ENCODE measurements around the gene SNTN.

The SNTN gene

DNA sequence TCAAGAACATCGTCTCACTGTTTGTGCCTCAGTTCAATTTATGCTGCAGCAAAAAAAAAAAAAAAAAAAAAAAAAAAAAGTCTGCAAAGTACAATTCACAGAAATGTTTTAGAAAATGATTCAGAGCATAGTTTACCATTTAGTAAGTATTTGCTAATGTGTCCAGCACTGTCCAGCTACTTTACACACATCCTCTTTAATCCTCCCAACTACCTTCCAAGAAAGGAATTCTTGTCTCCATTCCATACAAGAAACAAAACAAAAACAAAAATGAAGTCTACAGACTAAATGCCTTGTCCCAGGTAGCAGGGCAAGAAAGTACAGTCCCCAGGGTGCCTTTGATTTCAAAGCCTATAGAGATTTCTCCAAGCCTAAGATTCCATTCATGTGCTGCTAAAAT, 38.9 kb upstream of the SNTN start:
- TF ChIP-seq TAF1 (IDR thresholded peaks at IDR 0.05; ENCODE audit: low read depth) = no peak
- TF ChIP-seq, protein P1, sequence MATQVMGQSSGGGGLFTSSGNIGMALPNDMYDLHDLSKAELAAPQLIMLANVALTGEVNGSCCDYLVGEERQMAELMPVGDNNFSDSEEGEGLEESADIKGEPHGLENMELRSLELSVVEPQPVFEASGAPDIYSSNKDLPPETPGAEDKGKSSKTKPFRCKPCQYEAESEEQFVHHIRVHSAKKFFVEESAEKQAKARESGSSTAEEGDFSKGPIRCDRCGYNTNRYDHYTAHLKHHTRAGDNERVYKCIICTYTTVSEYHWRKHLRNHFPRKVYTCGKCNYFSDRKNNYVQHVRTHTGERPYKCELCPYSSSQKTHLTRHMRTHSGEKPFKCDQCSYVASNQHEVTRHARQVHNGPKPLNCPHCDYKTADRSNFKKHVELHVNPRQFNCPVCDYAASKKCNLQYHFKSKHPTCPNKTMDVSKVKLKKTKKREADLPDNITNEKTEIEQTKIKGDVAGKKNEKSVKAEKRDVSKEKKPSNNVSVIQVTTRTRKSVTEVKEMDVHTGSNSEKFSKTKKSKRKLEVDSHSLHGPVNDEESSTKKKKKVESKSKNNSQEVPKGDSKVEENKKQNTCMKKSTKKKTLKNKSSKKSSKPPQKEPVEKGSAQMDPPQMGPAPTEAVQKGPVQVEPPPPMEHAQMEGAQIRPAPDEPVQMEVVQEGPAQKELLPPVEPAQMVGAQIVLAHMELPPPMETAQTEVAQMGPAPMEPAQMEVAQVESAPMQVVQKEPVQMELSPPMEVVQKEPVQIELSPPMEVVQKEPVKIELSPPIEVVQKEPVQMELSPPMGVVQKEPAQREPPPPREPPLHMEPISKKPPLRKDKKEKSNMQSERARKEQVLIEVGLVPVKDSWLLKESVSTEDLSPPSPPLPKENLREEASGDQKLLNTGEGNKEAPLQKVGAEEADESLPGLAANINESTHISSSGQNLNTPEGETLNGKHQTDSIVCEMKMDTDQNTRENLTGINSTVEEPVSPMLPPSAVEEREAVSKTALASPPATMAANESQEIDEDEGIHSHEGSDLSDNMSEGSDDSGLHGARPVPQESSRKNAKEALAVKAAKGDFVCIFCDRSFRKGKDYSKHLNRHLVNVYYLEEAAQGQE (IDR thresholded peaks at IDR 0.05; ENCODE audit: low read depth) = no peak
- no peak for TF ChIP-seq RAD21 (IDR thresholded peaks at IDR 0.05; ENCODE audit: low read depth)
- no peak for TF ChIP-seq TEAD4 (IDR thresholded peaks at IDR 0.05)
- no peak for TF ChIP-seq NFIC (IDR thresholded peaks at IDR 0.05)
- TF ChIP-seq, protein P2, sequence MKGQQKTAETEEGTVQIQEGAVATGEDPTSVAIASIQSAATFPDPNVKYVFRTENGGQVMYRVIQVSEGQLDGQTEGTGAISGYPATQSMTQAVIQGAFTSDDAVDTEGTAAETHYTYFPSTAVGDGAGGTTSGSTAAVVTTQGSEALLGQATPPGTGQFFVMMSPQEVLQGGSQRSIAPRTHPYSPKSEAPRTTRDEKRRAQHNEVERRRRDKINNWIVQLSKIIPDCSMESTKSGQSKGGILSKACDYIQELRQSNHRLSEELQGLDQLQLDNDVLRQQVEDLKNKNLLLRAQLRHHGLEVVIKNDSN (IDR thresholded peaks at IDR 0.05) = no peak
- no peak for TF ChIP-seq CEBPB (IDR thresholded peaks at IDR 0.05)

DNA sequence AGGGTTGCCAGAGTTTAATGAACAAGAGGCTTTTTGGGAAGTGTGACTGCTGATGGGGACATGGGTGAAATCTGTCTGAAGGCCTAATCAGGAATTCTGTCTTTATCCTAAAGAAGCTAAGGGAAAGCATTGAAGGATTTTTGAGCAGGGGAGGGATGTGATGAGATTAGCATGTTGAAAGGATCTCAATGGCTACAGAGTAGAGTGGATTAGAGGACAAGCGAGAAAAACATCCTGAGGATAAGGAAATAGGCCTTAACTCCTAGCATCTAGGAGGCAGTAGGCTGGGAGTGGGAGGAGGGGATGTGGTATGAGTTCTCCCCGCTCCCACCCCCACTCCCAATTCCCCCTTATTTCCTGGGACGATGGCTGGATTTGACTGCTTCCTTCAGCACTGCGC, 35.1 kb upstream of the SNTN start:
- TF ChIP-seq NFIC (IDR thresholded peaks at IDR 0.05) (no peak), EGR1 (IDR thresholded peaks at IDR 0.05) (no peak), TAF1 (IDR thresholded peaks at IDR 0.05; ENCODE audit: low read depth) (no peak), CREB1 (IDR thresholded peaks at IDR 0.05; ENCODE audit: low read depth) (no peak)

DNA sequence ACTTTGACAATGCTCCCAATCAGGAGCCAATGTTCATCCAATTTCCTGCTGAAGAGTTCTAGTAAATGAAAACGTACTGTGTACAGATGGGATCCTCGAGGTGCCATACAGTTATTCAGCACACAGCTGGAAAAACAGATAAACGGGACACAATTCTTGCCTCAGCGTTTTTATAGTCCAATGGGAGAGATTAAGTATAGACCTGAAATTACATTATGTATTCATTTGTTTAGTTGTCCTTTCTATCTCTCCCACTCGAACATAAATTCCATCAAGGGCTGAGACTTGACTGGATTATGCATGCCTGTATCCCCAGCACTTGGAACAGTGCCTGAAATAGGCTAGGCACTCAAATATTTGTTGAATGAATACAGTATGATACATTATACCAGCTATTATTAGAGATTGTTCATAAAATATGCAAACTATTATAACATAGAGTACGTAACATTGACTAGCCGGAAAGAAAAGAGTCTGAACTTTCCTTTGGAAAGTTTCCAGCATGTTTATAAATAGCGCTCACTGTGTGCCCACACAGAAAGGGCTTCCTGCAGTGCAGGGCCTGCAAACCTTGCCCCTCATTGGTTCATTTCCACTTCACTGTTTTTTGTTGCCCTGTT, 27.4 kb upstream of the SNTN start:
- TF ChIP-seq NFIC (IDR thresholded peaks at IDR 0.05) = peak; percentile 33; the same call in 1 of the 2 replicates
- TF ChIP-seq TAF1 (IDR thresholded peaks at IDR 0.05; ENCODE audit: low read depth) = no peak
- TF ChIP-seq EGR1 (IDR thresholded peaks at IDR 0.05) = no peak
- TF ChIP-seq, protein P3, sequence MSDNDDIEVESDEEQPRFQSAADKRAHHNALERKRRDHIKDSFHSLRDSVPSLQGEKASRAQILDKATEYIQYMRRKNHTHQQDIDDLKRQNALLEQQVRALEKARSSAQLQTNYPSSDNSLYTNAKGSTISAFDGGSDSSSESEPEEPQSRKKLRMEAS (IDR thresholded peaks at IDR 0.05) = no peak
- no peak for TF ChIP-seq CEBPB (IDR thresholded peaks at IDR 0.05)
- TF ChIP-seq ZBTB7A (IDR thresholded peaks at IDR 0.05; ENCODE audit: low read depth) = no peak
- TF ChIP-seq FOXM1 (IDR thresholded peaks at IDR 0.05; ENCODE audit: borderline replicate concordance, low read depth) = no peak
- TF ChIP-seq RAD21 (IDR thresholded peaks at IDR 0.05; ENCODE audit: low read depth) = no peak
- no peak for TF ChIP-seq TEAD4 (IDR thresholded peaks at IDR 0.05)

DNA sequence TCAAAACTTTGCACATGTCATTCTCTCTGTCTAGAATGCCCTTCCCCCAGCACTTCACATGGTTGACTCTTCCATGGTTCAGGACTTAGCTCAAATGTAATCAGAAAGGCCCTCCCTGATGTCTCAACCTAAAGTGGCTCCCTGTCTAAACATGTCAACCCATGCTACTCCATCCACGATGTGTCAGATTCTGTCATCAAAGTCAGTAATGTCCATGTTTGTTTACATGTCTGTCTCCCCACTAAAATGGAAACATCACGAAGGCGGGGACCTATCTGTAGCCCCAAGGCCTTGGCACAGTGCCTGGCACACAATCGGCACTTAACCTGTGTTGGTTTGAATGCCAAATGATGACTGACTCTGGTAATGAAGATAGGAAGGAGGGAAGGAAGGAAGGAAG, 20.8 kb upstream of the SNTN start:
- TF ChIP-seq EP300 (IDR thresholded peaks at IDR 0.05; ENCODE audit: borderline replicate concordance) = no peak
- TF ChIP-seq TAF1 (IDR thresholded peaks at IDR 0.05; ENCODE audit: low read depth) = no peak
- TF ChIP-seq CREB1 (IDR thresholded peaks at IDR 0.05; ENCODE audit: low read depth) = no peak
- TF ChIP-seq FOXM1 (IDR thresholded peaks at IDR 0.05; ENCODE audit: borderline replicate concordance, low read depth) = no peak
- TF ChIP-seq TEAD4 (IDR thresholded peaks at IDR 0.05) = no peak
- TF ChIP-seq, protein P2 (IDR thresholded peaks at IDR 0.05) = no peak
- TF ChIP-seq, protein P1 (IDR thresholded peaks at IDR 0.05; ENCODE audit: low read depth) = no peak
- no peak for TF ChIP-seq RAD21 (IDR thresholded peaks at IDR 0.05; ENCODE audit: low read depth)
- no peak for TF ChIP-seq EGR1 (IDR thresholded peaks at IDR 0.05)
- no peak for TF ChIP-seq YY1 (IDR thresholded peaks at IDR 0.05; ENCODE audit: low read depth)
- TF ChIP-seq ZBTB7A (IDR thresholded peaks at IDR 0.05; ENCODE audit: low read depth) = no peak
- no peak for TF ChIP-seq TCF12 (IDR thresholded peaks at IDR 0.05; ENCODE audit: low read depth)
- TF ChIP-seq NFIC (IDR thresholded peaks at IDR 0.05) = no peak
- TF ChIP-seq, protein P3 (IDR thresholded peaks at IDR 0.05) = no peak
- TF ChIP-seq CEBPB (IDR thresholded peaks at IDR 0.05) = no peak

DNA sequence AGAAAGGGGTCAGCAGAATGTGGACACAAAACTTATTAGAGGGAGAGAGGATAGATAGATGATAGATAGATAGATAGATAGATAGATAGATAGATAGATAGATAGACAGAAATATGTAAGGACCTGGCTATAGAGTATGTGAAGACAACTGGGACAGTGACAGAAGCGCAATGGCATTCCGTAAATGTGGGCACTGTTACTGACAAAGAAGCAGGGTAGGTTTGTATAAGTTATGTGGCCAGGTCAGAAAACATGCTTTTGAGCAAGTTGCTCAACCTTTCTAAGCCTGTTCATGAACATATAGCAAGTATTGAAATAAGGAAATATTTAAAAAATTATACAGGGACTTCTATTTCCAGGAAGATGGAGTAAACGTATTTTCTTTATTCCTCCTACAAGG, 17.3 kb upstream of the SNTN start:
- TF ChIP-seq EGR1 (IDR thresholded peaks at IDR 0.05) (no peak), TCF12 (IDR thresholded peaks at IDR 0.05; ENCODE audit: low read depth) (no peak), CREB1 (IDR thresholded peaks at IDR 0.05; ENCODE audit: low read depth) (no peak), TEAD4 (IDR thresholded peaks at IDR 0.05) (no peak), YY1 (IDR thresholded peaks at IDR 0.05; ENCODE audit: low read depth) (no peak), NFIC (IDR thresholded peaks at IDR 0.05) (no peak), ZBTB7A (IDR thresholded peaks at IDR 0.05; ENCODE audit: low read depth) (no peak), EP300 (IDR thresholded peaks at IDR 0.05; ENCODE audit: borderline replicate concordance) (no peak), TAF1 (IDR thresholded peaks at IDR 0.05; ENCODE audit: low read depth) (no peak), CEBPB (IDR thresholded peaks at IDR 0.05) (no peak), FOXM1 (IDR thresholded peaks at IDR 0.05; ENCODE audit: borderline replicate concordance, low read depth) (no peak), RAD21 (IDR thresholded peaks at IDR 0.05; ENCODE audit: low read depth) (no peak)
- TF ChIP-seq, protein P1 (IDR thresholded peaks at IDR 0.05; ENCODE audit: low read depth) = no peak
- TF ChIP-seq, protein P3 (IDR thresholded peaks at IDR 0.05) = no peak
- TF ChIP-seq, protein P2 (IDR thresholded peaks at IDR 0.05) = no peak
